Keratinocyte (primary cell): ENCODE results near the gene STK26.

ENCODE experiments used
- CTCF ChIP-seq, 3 experiments: IDR thresholded peaks in 1 of 3; conservative IDR thresholded peaks in 1 of 3; optimal IDR thresholded peaks in 1 of 3; 2 replicates in 2 of 3; 3 replicates in 1 of 3; pipeline versions ENCODE3 to v1.5.1; 2011; ENCODE audit warnings: low read length in 3 of 3, mild to moderate bottlenecking in 3 of 3, moderate library complexity in 2 of 3, control low read depth in 1 of 3, inconsistent platforms in 1 of 3; ENCODE audit not compliant: insufficient read depth in 2 of 3; ENCODE audit errors: extremely low read depth in 1 of 3
- EZH2 ChIP-seq: IDR thresholded peaks from one replicate; pipeline ENCODE4 v1.6.1; 2012; ENCODE audit warnings: inconsistent platforms, mild to moderate bottlenecking, low read length, moderate library complexity

- no peak for TF ChIP-seq CTCF (optimal IDR thresholded peaks at IDR 0.05 in 1 of 3, IDR thresholded peaks at IDR 0.05 in 1 of 3, conservative IDR thresholded peaks at IDR 0.05 in 1 of 3; ENCODE audit: extremely low read depth in 1 of 3, insufficient read depth in 2 of 3, low read length in 3 of 3)
- no peak for TF ChIP-seq EZH2
Observed at GRCh38 chrX:132107291-132107690, 84.2 kb downstream of the STK26 start.
